OCI-LY7 (cell line): Measurements from ENCODE around the gene PIK3C2A. TPM values are rescaled to one million over a fixed set of nuclear protein-coding genes. Genes with fewer than 3 reads are reported as not detected.

ENCODE experiments used
- BruUV-seq: library from RNA; stranded (reverse); fragments of 400-500 nt; replicated peaks from 2 replicates; lab custom pipeline; 2021; lab: Mats Ljungman, UMichigan
- CTCF ChIA-PET: fragments of 300-600 bp; sonication (Branson Sonifier 250); formaldehyde crosslinking; loops from one replicate; lab custom pipeline; 2022; ENCODE audit warnings: antibody characterized with exemption; ENCODE audit not compliant: unreplicated experiment; lab: Charles Lee
- POLR2A ChIA-PET: fragments of 300-600 bp; sonication (Branson Sonifier 250); formaldehyde crosslinking; loops from one replicate; lab custom pipeline; 2022; ENCODE audit warnings: antibody characterized with exemption; lab: Charles Lee
- DNase-seq: peaks from one replicate; pipeline ENCODE4 v3.0.0-alpha.2; 2015; ENCODE audit warnings: low spot score
- H2AFZ ChIP-seq: fragments of 200-600 bp; sonication (generic), shearing (Covaris generic); 2 replicates; pipeline ENCODE4 v1.6.1; 2014; ENCODE audit warnings: mild to moderate bottlenecking, antibody characterized with exemption, low read length, moderate library complexity
- H3K27ac ChIP-seq: fragments of 200-600 bp; sonication (generic); 2 replicates; pipeline ENCODE4 v1.5.1; 2014; ENCODE audit warnings: mixed run types, low read depth, mild to moderate bottlenecking, moderate library complexity, low read length, inconsistent platforms; ENCODE audit not compliant: poor library complexity, severe bottlenecking
- H3K36me3 ChIP-seq: fragments of 200-600 bp; sonication (generic); 2 replicates; pipeline ENCODE4 v1.6.1; 2014; ENCODE audit warnings: mild to moderate bottlenecking, antibody characterized with exemption, low read length, moderate library complexity, mixed read lengths; ENCODE audit not compliant: insufficient read depth
- H3K4me1 ChIP-seq: fragments of 200-600 bp; sonication (generic); 2 replicates; pipeline ENCODE4 v1.5.1; 2014; ENCODE audit warnings: mild to moderate bottlenecking, low read length; ENCODE audit not compliant: insufficient read depth, poor library complexity, severe bottlenecking
- H3K4me2 ChIP-seq: fragments of 200-600 bp; sonication (generic); 2 replicates; pipeline ENCODE4 v1.6.1; 2014; ENCODE audit warnings: mild to moderate bottlenecking, low read length
- H3K4me3 ChIP-seq: fragments of 200-600 bp; sonication (generic); 2 replicates; pipeline ENCODE4 v1.5.1; 2014; ENCODE audit warnings: mild to moderate bottlenecking, low read depth, low read length; ENCODE audit not compliant: poor library complexity, severe bottlenecking
- H3K79me2 ChIP-seq: fragments of 200-600 bp; sonication (generic); 2 replicates; pipeline ENCODE4 v1.6.1; 2016; ENCODE audit warnings: low read depth, mild to moderate bottlenecking, low read length, moderate library complexity, mixed read lengths; ENCODE audit not compliant: insufficient read depth
- H3K9me2 ChIP-seq: fragments of 200-600 bp; sonication (generic); 2 replicates; pipeline ENCODE4 v1.6.1; 2016; ENCODE audit warnings: mild to moderate bottlenecking, low read length, mixed read lengths; ENCODE audit not compliant: insufficient read depth
- H3K9me3 ChIP-seq: fragments of 200-600 bp; sonication (generic); 2 replicates; pipeline ENCODE4 v1.6.1; 2014; ENCODE audit warnings: mild to moderate bottlenecking, mixed run types, low read length, mixed read lengths
- H4K20me1 ChIP-seq: fragments of 200-600 bp; sonication (generic); 2 replicates; pipeline ENCODE4 v1.6.1; 2014; ENCODE audit warnings: mild to moderate bottlenecking, antibody characterized with exemption, low read length, moderate library complexity, mixed read lengths; ENCODE audit not compliant: insufficient read depth
- EZH2phosphoT487 ChIP-seq: fragments of 200-600 bp; sonication (generic); IDR thresholded peaks from 2 replicates; pipeline ENCODE4 v1.6.1; 2018; ENCODE audit warnings: low read depth, borderline replicate concordance, mild to moderate bottlenecking, mixed run types, antibody characterized with exemption, low read length, moderate library complexity, mixed read lengths
- intact Hi-C: fragments of 100-400 bp; cut with micrococcal nuclease; formaldehyde crosslinking; loops from one replicate; pipeline ENCODE4 v1.10.0; 2022; ENCODE audit not compliant: unreplicated experiment
- total RNA-seq, 2 experiments: library from RNA; depleted of rRNA in 1 of 2; stranded (reverse); fragments of >200 nt in 1 of 2; shearing (Covaris generic) in 1 of 2; gene quantifications; 2 replicates each; pipeline ENCODE4 v1.2.3, GENCODE V29; 2014 to 2022
- TF ChIP-seq, protein P1 (sequence below): fragments of 200-600 bp; sonication (generic); conservative IDR thresholded peaks from 2 replicates; pipeline ENCODE4 v1.5.1; 2014; ENCODE audit warnings: mild to moderate bottlenecking, antibody characterized with exemption, low read length, moderate library complexity, mixed read lengths

The PIK3C2A gene
- total RNA-seq, 2 experiments from 2014 or later = 17.4 to 41.8 TPM

DNA sequence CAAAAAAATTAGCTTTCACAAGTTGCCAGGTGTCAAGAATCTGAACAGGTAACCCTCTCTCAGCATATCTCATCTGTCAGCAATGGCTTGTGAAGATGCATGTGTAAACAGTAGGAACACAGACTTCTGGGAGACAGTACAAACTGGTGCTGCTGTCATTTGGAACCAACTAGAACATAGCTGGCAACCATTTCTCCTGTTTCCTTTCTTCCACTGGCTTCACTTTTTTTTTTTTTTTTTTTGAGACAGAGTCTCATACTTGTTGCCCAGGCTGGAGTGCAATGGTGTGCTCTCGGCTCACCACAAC lies 2.1 kb upstream of the PIK3C2A start:
- ChIA-PET POLR2A (interaction anchor here (0.7 to 1.5 kb wide), 12 partner anchors 13 to 132 kb away, joined by 3 to 9 read pairs (median 4); partner anchors contain the start of gene RPS13), CTCF (no interaction called here)
- intact Hi-C loops = loop anchor here (2.0 kb wide), 1 partner anchor 133 kb away; the partner anchor contains the start of gene RPS13
- TF ChIP-seq, protein P1, sequence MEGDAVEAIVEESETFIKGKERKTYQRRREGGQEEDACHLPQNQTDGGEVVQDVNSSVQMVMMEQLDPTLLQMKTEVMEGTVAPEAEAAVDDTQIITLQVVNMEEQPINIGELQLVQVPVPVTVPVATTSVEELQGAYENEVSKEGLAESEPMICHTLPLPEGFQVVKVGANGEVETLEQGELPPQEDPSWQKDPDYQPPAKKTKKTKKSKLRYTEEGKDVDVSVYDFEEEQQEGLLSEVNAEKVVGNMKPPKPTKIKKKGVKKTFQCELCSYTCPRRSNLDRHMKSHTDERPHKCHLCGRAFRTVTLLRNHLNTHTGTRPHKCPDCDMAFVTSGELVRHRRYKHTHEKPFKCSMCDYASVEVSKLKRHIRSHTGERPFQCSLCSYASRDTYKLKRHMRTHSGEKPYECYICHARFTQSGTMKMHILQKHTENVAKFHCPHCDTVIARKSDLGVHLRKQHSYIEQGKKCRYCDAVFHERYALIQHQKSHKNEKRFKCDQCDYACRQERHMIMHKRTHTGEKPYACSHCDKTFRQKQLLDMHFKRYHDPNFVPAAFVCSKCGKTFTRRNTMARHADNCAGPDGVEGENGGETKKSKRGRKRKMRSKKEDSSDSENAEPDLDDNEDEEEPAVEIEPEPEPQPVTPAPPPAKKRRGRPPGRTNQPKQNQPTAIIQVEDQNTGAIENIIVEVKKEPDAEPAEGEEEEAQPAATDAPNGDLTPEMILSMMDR = no peak
- no peak for TF ChIP-seq EZH2phosphoT487
- BruUV-seq = no TSS peak
- DNase-seq = no peak
- no peaks in the 10 kb centered on the region for H4K20me1 ChIP-seq
- peaks cover 7% of the 10 kb centered on the region for H3K36me3 ChIP-seq
- H2AFZ ChIP-seq = peak overlapping the region; percentile 90; the same call in 1 of the 2 replicates
- no peak overlapping the region for H3K4me3 ChIP-seq
- H3K4me2 ChIP-seq = peak overlapping the region; percentile 97
- H3K27ac ChIP-seq = no peak overlapping the region
- H3K9me2 ChIP-seq = no peaks in the 10 kb centered on the region
- H3K9me3 ChIP-seq = peaks cover 5% of the 10 kb centered on the region; the same call in 1 of the 2 replicates
- H3K4me1 ChIP-seq = peaks cover 19% of the 10 kb centered on the region
- peaks cover 36% of the 10 kb centered on the region for H3K79me2 ChIP-seq

DNA sequence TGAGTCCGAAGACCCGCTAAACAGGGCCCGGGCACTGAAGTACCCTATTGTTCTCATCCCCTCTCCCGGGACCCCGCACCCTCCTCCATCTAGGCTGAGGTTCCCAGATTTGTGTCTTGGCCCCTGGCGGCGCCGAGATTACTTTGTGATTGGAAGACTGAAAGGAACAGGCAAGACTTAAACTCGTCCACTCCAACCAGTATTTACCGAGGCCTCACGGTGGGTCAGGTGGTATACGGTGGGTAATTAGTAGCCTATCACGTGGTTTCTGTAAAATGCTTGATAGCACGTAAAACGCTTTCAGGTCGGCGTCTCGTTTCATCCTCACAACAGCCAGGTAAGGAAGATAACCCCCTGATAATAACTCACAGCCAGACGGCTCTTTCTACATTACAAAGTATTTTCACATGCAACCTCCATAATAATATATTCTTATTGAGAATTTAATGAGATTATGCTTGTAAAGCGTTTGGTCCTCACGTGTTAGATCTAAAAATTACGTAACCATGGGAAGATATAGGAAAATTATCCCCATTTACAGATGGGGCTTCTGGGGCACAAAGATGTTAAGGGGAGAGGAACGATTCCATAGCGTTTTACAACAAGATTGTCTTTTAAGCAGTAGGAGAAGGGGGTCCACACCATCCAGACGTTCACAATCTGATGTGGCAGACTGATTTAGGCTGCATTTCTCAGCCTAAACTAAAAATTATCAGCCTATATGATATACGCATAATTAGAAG lies 642 bp upstream of the PIK3C2A start:
- POLR2A ChIA-PET = interaction anchor here (0.6 to 2.9 kb wide), 11 partner anchors 9 to 146 kb away, joined by 3 to 18 read pairs (median 4); partner anchors contain the start of genes NUCB2 and RPS13

More for the DNA sequence above, 642 bp upstream of the PIK3C2A start:
- Histone ChIP-seq H3K4me1 (peaks cover 19% of the 10 kb centered on the region), H4K20me1 (no peaks in the 10 kb centered on the region), H3K79me2 (peaks cover 48% of the 10 kb centered on the region), H3K4me2 (peak overlapping the region; percentile 97), H2AFZ (peak overlapping the region; percentile 90), H3K9me3 (no peaks in the 10 kb centered on the region), H3K4me3 (peak overlapping the region; percentile 93), H3K9me2 (no peaks in the 10 kb centered on the region), H3K36me3 (peaks cover 17% of the 10 kb centered on the region), H3K27ac (peak overlapping the region; percentile 66)
- peak; percentile 83 for DNase-seq
- no peak for TF ChIP-seq EZH2phosphoT487
- TF ChIP-seq, protein P1 = no peak
- intact Hi-C loops = loop anchor here (2.0 kb wide), 1 partner anchor 132 kb away; the partner anchor contains the start of gene RPS13
- CTCF ChIA-PET = no interaction called here
- TSS peak; percentile 84 for BruUV-seq
